Thyroid gland (tissue), 4 donors: ENCODE results near the gene PREP. TPM values are rescaled to one million over a fixed set of nuclear protein-coding genes. Genes with fewer than 3 reads are reported as not detected.

Experiments
- DNase-seq, 2 donors: peaks; one replicate each; pipeline ENCODE4 v3.0.0-alpha.2; 2019
- H3K27ac ChIP-seq, 3 donors: fragments of 200-600 bp; sonication (generic); 1 replicate in 2 of 3; 2 replicates in 1 of 3; pipeline ENCODE4 v1.5.1; 2016 to 2019; ENCODE audit warnings: mild to moderate bottlenecking in 1 of 3, moderate library complexity in 1 of 3
- H3K27me3 ChIP-seq: fragments of 200-600 bp; sonication (generic); one replicate; pipeline ENCODE4 v1.5.1; 2019
- H3K36me3 ChIP-seq, 2 donors: fragments of 200-600 bp; sonication (generic); one replicate each; pipeline ENCODE4 v1.5.1; 2016 to 2019
- H3K4me1 ChIP-seq, 2 donors: fragments of 200-600 bp; sonication (generic); one replicate each; pipeline ENCODE4 v1.5.1; 2017 to 2019
- H3K4me3 ChIP-seq, 3 donors: fragments of 200-600 bp; sonication (generic); replicated peaks in 1 of 3; 1 replicate in 2 of 3; 2 replicates in 1 of 3; pipeline ENCODE4 v1.5.1; 2016; ENCODE audit warnings: mild to moderate bottlenecking in 1 of 3
- H3K9me3 ChIP-seq: fragments of 200-600 bp; sonication (generic); one replicate; pipeline ENCODE4 v1.5.1; 2017
- CTCF ChIP-seq, 6 experiments: fragments of 200-600 bp in 3 of 6; fragments of 450-650 bp in 3 of 6; sonication (generic) in 3 of 6; IDR thresholded peaks; one replicate each; pipeline ENCODE4 v1.5.1; 2016 to 2019; ENCODE audit warnings: antibody characterized with exemption in 6 of 6, mild to moderate bottlenecking in 2 of 6, inconsistent platforms in 1 of 6, moderate library complexity in 1 of 6
- POLR2A ChIP-seq, 2 donors: fragments of 450-650 bp; IDR thresholded peaks; one replicate each; pipeline ENCODE4 v1.6.1; 2017; ENCODE audit warnings: antibody characterized with exemption in 2 of 2, mild to moderate bottlenecking in 2 of 2, moderate library complexity in 1 of 2
- WGBS, 2 donors: methylation state at CpG; one replicate each; pipeline ENCODE4 v1.1.5; 2017; 5-methylcytosine and 5-hydroxymethylcytosine counted together
- intact Hi-C: fragments of 100-400 bp; cut with DNase I; formaldehyde crosslinking; loops from one replicate; pipeline ENCODE4 v1.15.1; 2023
- total RNA-seq, 4 donors: library from RNA; depleted of rRNA; stranded (reverse); fragments of >200 nt; gene quantifications; one replicate each; pipeline ENCODE4 v1.2.3, GENCODE V29; 2016

PREP gene
- total RNA-seq, 4 donors from 2014 or later: 13.7 to 21.7 (median 16.6) TPM

GRCh38 chr6:105259913-105260889, 142.7 kb downstream of the PREP start:
- peak; percentile 9 to 19 for DNase-seq
- intact Hi-C loops: no loop called here
- WGBS, 2 donors: 45 to 48% methylated on average over 13 of the region's 13 CpGs
- Histone ChIP-seq H3K4me1 (peaks cover 14% of the 10 kb centered on the region in 2 donors), H3K4me3 (no peak overlapping the region), H3K36me3 (no peaks in the 10 kb centered on the region), H3K27me3 (no peaks in the 10 kb centered on the region), H3K27ac (no peak overlapping the region), H3K9me3 (no peaks in the 10 kb centered on the region)
- TF ChIP-seq POLR2A (IDR thresholded peaks at IDR 0.05): no peak
- TF ChIP-seq CTCF (IDR thresholded peaks at IDR 0.05): no peak

DNA sequence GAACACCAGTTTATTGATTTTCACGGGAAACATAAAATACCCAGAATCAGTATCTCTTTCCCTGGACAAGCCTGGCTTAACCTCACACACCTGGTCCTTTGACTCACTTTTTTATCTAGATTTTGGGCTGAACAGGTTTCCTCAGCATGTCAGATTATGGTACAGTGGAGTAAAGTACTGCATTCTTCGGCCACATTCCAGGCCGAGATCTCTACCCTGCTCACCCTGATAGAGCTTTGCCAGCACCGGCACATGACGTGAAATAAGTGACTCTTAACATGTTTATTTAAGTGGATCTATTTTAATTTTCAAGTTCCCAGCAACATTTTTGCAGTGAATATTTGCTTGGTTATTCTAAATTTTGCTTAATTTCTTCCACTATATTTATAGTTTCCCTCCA, 144.1 kb downstream of the PREP start:
- Histone ChIP-seq H3K27ac (no peak overlapping the region), H3K4me1 (peaks cover 14% of the 10 kb centered on the region in 2 donors), H3K36me3 (no peaks in the 10 kb centered on the region), H3K9me3 (no peaks in the 10 kb centered on the region), H3K27me3 (no peaks in the 10 kb centered on the region), H3K4me3 (no peak overlapping the region)
- DNase-seq: no peak
- TF ChIP-seq POLR2A (IDR thresholded peaks at IDR 0.05) (no peak), CTCF (IDR thresholded peaks at IDR 0.05) (no peak)
- intact Hi-C loops: no loop called here
- 76 to 82% methylated on average over 5 of the region's 5 CpGs for WGBS, 2 donors

DNA sequence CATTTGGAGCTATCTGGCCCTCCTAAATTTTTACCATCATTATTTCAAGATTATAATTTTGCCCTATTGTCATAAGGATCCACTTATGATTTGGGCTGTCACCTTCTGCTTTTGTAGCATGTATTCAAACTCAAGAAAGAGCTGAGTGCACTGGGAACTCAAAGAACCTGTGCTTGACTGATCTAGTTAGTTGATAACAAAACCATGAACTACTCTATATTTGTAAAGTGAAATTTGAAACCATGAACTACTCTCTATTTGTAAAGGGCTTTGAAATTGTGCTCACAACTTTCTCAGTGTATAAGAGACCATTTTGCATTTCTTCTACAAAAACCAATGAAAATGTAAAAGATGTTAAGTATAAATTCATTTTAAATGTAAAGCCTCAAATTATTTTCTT, 145.5 kb downstream of the PREP start:
- no peak for DNase-seq
- intact Hi-C loops: no loop called here
- H3K27ac ChIP-seq: no peak overlapping the region
- peaks cover 14% of the 10 kb centered on the region in 2 donors for H3K4me1 ChIP-seq
- no peaks in the 10 kb centered on the region for H3K36me3 ChIP-seq
- no peaks in the 10 kb centered on the region for H3K27me3 ChIP-seq
- TF ChIP-seq POLR2A (IDR thresholded peaks at IDR 0.05): no peak
- no peak for TF ChIP-seq CTCF (IDR thresholded peaks at IDR 0.05)
- H3K4me3 ChIP-seq: no peak overlapping the region
- H3K9me3 ChIP-seq: no peaks in the 10 kb centered on the region

DNA sequence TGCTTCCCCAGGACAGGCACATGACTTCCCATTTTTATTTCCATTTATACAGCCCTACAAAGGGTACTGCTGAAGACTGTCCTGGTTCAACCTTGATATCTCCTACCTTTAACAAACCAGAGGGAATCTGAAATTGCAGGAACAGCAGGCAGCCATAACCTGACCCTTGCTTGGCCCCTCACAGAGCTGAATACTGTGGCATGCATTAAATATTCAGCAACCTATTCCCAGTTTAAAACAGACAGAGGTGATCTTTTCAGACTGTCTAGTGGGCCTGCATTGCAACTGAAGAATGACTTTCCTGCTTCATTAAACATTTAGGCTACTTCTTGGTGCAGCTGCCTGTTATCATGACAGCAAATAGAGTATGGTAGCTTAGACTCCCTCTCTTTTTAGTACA, 146.3 kb downstream of the PREP start:
- Histone ChIP-seq H3K9me3 (no peaks in the 10 kb centered on the region), H3K27ac (no peak overlapping the region), H3K4me1 (peaks cover 14% of the 10 kb centered on the region in 2 donors), H3K36me3 (no peaks in the 10 kb centered on the region), H3K27me3 (no peaks in the 10 kb centered on the region), H3K4me3 (no peak overlapping the region)
- DNase-seq: no peak
- intact Hi-C loops: no loop called here
- no peak for TF ChIP-seq POLR2A (IDR thresholded peaks at IDR 0.05)
- TF ChIP-seq CTCF (IDR thresholded peaks at IDR 0.05): no peak

GRCh38 chr6:105253787-105254186, 149.1 kb downstream of the PREP start:
- Histone ChIP-seq H3K4me1 (peaks cover 0 to 4% of the 10 kb centered on the region in 2 donors), H3K9me3 (no peaks in the 10 kb centered on the region), H3K27me3 (no peaks in the 10 kb centered on the region), H3K4me3 (no peak overlapping the region), H3K27ac (no peak overlapping the region), H3K36me3 (no peaks in the 10 kb centered on the region)
- TF ChIP-seq CTCF (IDR thresholded peaks at IDR 0.05) (no peak), POLR2A (IDR thresholded peaks at IDR 0.05) (no peak)
- WGBS, 2 donors: 80 to 88% methylated on average over 6 of the region's 6 CpGs
- intact Hi-C loops: no loop called here
- DNase-seq: no peak
